Vagina (tissue), 2 donors: ENCODE data around the gene YAF2. TPM values are rescaled to one million over a fixed set of nuclear protein-coding genes. Genes with fewer than 3 reads are reported as not detected.

Source experiments
- DNase-seq, 2 donors: peaks; one replicate each; pipeline ENCODE4 v3.0.0-alpha.2; 2017; ENCODE audit errors: extremely low spot score in 2 of 2
- H3K27ac ChIP-seq: fragments of 200-600 bp; sonication (generic); one replicate; pipeline ENCODE4 v1.5.1; 2019
- H3K27me3 ChIP-seq: fragments of 200-600 bp; sonication (generic); one replicate; pipeline ENCODE4 v1.5.1; 2019
- H3K36me3 ChIP-seq, 2 donors: fragments of 200-600 bp; sonication (generic); one replicate each; pipeline ENCODE4 v1.5.1; 2017 to 2019
- H3K4me1 ChIP-seq: fragments of 200-600 bp; sonication (generic); one replicate; pipeline ENCODE4 v1.5.1; 2019
- H3K4me3 ChIP-seq, 2 donors: fragments of 200-600 bp; sonication (generic); 1 replicate in 1 of 2; 2 replicates in 1 of 2; pipeline ENCODE4 v1.5.1; 2016 to 2019
- H3K9me3 ChIP-seq: fragments of 200-600 bp; sonication (generic); one replicate; pipeline ENCODE4 v1.5.1; 2019
- POLR2A ChIP-seq, 2 donors: fragments of 450-650 bp; IDR thresholded peaks; one replicate each; pipeline ENCODE4 v1.6.1; 2017; ENCODE audit warnings: antibody characterized with exemption in 2 of 2, mild to moderate bottlenecking in 2 of 2, moderate library complexity in 2 of 2
- POLR2AphosphoS5 ChIP-seq, 2 donors: sonication (generic); formaldehyde crosslinking; IDR thresholded peaks; one replicate each; pipeline ENCODE4 v1.9.0; 2017; ENCODE audit warnings: antibody characterized with exemption in 2 of 2, mild to moderate bottlenecking in 2 of 2, low read depth in 1 of 2; ENCODE audit not compliant: insufficient read depth in 1 of 2
- intact Hi-C: fragments of 100-400 bp; cut with DNase I; formaldehyde crosslinking; loops from one replicate; pipeline ENCODE4 v1.15.1; 2023
- total RNA-seq: library from RNA; depleted of rRNA; stranded (reverse); fragments of >200 nt; gene quantifications from one replicate; pipeline ENCODE4 v1.2.3, GENCODE V29; 2016
- TF ChIP-seq, protein P1 (sequence below), 3 experiments: fragments of 450-650 bp in 2 of 3; fragments of 200-600 bp in 1 of 3; sonication (generic) in 1 of 3; IDR thresholded peaks; one replicate each; pipeline ENCODE4 v1.5.1; 2017 to 2019; ENCODE audit warnings: antibody characterized with exemption in 3 of 3, mild to moderate bottlenecking in 2 of 3, moderate library complexity in 2 of 3

YAF2 gene
- total RNA-seq, 1 donor from 2014 or later: 23.1 TPM

DNA sequence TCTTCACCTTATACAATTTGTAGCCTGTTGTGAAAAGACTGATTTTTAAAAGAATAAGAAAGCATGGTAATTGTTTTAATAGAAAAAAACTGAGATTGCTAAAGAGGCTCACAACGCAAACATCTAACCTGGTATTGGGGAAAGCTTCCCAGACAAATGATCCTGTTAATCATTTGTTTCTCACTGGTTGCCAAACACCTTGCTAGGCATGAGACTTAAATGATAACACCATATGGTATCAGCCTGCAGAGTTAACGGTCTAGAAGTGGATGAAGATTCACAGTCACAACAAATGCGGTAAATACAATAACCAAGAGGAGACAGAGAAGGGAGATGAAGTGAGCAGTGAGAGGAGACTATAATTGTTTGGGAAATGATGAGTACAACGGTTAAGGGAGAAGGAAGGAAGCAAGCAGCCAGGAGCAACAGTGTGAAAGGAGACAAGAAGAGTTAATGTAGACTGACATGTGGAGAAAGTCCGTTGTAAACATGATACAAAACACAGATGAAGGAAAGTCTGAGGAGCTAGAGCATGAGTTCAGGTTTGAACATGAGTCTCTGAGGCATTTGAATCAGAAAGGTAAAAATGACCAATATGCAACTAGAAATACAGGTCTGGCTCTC is 113.2 kb downstream of the YAF2 start:
- H3K4me1 ChIP-seq: peaks cover 5% of the 10 kb centered on the region
- no peaks in the 10 kb centered on the region for H3K27me3 ChIP-seq
- H3K36me3 ChIP-seq: no peaks in the 10 kb centered on the region
- no peak for DNase-seq
- TF ChIP-seq, protein P1, sequence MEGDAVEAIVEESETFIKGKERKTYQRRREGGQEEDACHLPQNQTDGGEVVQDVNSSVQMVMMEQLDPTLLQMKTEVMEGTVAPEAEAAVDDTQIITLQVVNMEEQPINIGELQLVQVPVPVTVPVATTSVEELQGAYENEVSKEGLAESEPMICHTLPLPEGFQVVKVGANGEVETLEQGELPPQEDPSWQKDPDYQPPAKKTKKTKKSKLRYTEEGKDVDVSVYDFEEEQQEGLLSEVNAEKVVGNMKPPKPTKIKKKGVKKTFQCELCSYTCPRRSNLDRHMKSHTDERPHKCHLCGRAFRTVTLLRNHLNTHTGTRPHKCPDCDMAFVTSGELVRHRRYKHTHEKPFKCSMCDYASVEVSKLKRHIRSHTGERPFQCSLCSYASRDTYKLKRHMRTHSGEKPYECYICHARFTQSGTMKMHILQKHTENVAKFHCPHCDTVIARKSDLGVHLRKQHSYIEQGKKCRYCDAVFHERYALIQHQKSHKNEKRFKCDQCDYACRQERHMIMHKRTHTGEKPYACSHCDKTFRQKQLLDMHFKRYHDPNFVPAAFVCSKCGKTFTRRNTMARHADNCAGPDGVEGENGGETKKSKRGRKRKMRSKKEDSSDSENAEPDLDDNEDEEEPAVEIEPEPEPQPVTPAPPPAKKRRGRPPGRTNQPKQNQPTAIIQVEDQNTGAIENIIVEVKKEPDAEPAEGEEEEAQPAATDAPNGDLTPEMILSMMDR (IDR thresholded peaks at IDR 0.05): no peak
- no peak for TF ChIP-seq POLR2AphosphoS5 (IDR thresholded peaks at IDR 0.05; ENCODE audit: insufficient read depth in 1 of 2, low read depth in 1 of 2)
- TF ChIP-seq POLR2A (IDR thresholded peaks at IDR 0.05): no peak
- H3K9me3 ChIP-seq: no peaks in the 10 kb centered on the region
- H3K4me3 ChIP-seq: no peak overlapping the region
- intact Hi-C loops: loop anchor here (5.0 kb wide), 1 partner anchor 207 kb away; no protein-coding TSS in a partner anchor
- H3K27ac ChIP-seq: no peak overlapping the region

DNA sequence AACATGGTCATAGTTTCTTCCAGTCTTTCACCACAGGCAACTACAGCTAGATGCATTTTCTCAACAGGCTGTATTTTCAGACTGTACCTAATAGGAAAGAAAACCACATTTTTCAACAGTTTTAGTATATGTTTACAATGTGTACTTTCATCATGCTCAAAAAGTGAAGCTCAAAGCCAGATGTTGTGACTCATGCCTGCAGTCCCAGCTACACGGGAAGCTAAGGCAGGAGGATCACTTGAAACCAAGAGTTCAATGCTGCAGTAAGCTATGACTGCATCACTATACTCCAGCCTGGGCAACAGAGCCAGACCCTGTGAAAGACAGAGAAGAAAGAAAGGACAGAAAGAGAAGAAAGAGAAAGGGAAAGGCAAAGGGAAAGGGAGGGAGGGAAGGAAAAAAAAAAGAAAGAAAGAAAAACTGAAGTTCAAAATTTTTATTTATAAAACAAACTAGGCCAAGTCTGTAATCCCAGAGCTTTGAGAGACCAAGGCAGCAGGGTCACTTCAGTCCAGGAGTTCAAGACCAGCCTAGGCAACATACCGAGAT is 118.9 kb downstream of the YAF2 start:
- intact Hi-C loops: no loop called here
- Histone ChIP-seq H3K9me3 (no peaks in the 10 kb centered on the region), H3K27ac (no peak overlapping the region), H3K27me3 (no peaks in the 10 kb centered on the region), H3K36me3 (peaks cover 0 to 8% of the 10 kb centered on the region in 2 donors), H3K4me1 (no peaks in the 10 kb centered on the region), H3K4me3 (no peak overlapping the region)
- DNase-seq: no peak
- no peak for TF ChIP-seq POLR2AphosphoS5 (IDR thresholded peaks at IDR 0.05; ENCODE audit: insufficient read depth in 1 of 2, low read depth in 1 of 2)
- TF ChIP-seq POLR2A (IDR thresholded peaks at IDR 0.05): no peak
- TF ChIP-seq, protein P1 (IDR thresholded peaks at IDR 0.05): no peak

DNA sequence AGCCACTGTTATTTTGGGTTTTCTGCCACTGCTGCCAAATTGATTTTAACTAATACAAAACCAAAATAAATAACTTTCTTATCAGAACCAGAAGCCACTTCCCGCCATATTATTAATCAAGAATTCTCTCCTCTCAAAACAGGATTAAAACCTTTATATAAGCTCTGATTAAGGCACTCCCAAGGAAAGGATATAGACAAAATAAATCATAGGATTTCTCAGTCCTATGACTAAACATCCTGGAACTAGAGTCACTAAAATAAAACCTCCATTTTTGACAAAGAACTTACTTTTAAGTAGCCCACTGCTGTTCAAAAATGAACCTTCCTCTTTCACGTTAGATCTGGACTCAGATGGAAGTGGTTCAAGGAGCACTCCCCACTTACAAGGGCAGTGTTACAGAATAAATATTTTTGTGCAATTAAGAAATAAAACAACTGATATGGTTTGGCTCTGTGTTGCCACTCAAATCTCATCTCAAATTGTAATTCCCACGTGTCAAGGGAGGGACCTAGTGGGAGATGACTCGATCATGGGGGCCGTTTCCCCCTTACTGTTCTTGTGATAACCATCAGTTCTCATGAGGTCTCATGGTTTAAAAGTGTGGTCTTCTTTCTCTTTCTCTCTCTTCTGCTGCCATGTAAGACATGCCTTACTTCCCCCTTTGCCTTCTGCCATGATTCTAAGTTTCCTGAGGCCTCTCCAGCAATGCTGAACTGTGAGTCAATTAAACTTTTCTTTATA is 119.7 kb downstream of the YAF2 start:
- Histone ChIP-seq H3K4me3 (no peak overlapping the region), H3K36me3 (peaks cover 0 to 8% of the 10 kb centered on the region in 2 donors), H3K4me1 (no peaks in the 10 kb centered on the region), H3K9me3 (no peaks in the 10 kb centered on the region), H3K27me3 (no peaks in the 10 kb centered on the region), H3K27ac (no peak overlapping the region)
- intact Hi-C loops: no loop called here
- TF ChIP-seq, protein P1 (IDR thresholded peaks at IDR 0.05): no peak
- TF ChIP-seq POLR2A (IDR thresholded peaks at IDR 0.05) (no peak), POLR2AphosphoS5 (IDR thresholded peaks at IDR 0.05; ENCODE audit: insufficient read depth in 1 of 2, low read depth in 1 of 2) (no peak)
- no peak for DNase-seq

DNA sequence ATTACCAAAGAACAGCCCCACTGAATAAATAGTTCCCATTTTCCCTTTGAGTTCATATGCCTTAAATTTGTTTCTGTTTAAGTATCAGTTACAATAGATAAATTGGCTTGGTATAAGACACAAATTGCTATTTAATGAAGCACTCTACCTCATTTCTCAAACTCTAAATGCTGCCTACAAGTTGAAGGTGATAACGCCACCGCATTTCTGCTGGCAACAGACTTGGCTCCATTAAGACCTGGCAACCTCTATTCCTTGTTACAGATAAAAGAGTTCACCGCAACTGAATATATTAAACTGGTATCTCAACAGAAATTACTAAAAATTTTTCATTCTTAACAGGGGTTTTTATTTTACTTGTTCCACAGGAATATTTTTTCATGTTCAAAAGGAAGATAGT is 129.0 kb downstream of the YAF2 start:
- H3K27ac ChIP-seq: no peak overlapping the region
- H3K36me3 ChIP-seq: peaks cover 0 to 10% of the 10 kb centered on the region in 2 donors
- H3K9me3 ChIP-seq: no peaks in the 10 kb centered on the region
- H3K4me1 ChIP-seq: no peaks in the 10 kb centered on the region
- H3K27me3 ChIP-seq: no peaks in the 10 kb centered on the region
- no peak overlapping the region for H3K4me3 ChIP-seq
- no peak for TF ChIP-seq POLR2AphosphoS5 (IDR thresholded peaks at IDR 0.05; ENCODE audit: insufficient read depth in 1 of 2, low read depth in 1 of 2)
- no peak for DNase-seq
- intact Hi-C loops: no loop called here

Other genes starting within 250 kb of the YAF2 start
- gene GXYLT1, start 93.4 kb downstream of the YAF2 start, total RNA-seq: 11.8 TPM
- 36.3 TPM for gene ZCRB1, start 87.8 kb upstream of the YAF2 start, total RNA-seq
- gene PPHLN1, start 87.9 kb upstream of the YAF2 start, total RNA-seq: 47.9 TPM